Stimulated activated CD8-positive, alpha-beta memory T cell treated with anti-CD3 and anti-CD28 coated beads, Interleukin-15, amount 100 ng/mL, for 48 hours (primary cell): ENCODE results near the gene ALG1.
A peak's percentile ranks its signal among the peaks of the same experiment; 100 is the strongest.

ENCODE experiments used
- DNase-seq, 2 donors: peaks; one replicate each; pipeline ENCODE4 v3.0.0-alpha.2; 2020; ENCODE audit warnings: low read depth in 2 of 2

ALG1 gene

DNA sequence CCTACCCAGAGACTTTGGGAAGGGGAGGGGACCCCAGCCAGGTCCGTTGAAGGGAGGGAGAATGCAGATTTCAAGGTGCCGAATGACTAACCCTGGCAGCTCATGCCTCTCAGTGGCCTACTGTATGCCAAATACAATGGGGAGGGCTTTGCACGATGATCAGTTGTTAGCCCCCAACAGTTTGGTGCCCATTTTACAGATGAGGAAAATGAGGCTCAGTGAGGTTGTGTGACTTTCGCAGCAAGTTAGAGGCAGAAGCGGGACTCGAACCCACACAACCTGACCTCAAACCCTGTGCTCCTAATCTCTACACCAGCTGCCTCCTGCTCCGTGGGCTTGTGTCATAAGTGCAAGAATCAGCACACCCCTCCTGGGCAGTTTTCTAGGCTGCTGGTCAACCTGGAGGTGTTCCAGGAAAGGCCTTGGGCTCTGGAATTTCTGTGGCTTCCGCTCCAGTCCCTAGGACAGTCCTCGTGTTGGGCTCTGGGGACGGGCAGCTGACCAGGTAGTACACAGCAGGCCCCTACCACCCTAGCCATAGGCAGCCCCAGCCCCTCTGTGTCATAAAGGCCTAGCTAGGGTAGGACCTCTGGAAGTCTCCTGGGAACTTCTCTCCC lies 26.0 kb upstream of the ALG1 start:
- DNase-seq, result no peak

DNA sequence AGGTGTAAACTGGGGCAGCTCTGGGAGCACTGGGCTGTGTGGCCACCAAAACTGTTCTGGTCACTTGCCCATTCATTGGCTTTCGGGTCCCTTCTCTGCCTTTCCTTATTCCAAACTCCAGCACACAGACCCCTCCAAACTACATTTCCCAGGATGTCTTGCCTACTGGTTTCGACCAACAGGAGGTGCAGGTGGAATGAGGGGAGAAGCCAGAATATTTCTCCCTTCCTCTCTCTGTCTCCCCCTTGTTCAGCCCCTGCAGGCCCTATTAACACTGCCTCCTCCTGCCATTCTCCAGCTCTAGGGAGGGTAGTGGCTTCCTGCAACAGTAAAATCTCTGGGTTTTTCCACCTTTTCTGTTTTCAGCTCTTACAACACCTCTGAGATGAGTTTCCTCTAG lies 24.7 kb upstream of the ALG1 start:
- DNase-seq, result no peak

DNA sequence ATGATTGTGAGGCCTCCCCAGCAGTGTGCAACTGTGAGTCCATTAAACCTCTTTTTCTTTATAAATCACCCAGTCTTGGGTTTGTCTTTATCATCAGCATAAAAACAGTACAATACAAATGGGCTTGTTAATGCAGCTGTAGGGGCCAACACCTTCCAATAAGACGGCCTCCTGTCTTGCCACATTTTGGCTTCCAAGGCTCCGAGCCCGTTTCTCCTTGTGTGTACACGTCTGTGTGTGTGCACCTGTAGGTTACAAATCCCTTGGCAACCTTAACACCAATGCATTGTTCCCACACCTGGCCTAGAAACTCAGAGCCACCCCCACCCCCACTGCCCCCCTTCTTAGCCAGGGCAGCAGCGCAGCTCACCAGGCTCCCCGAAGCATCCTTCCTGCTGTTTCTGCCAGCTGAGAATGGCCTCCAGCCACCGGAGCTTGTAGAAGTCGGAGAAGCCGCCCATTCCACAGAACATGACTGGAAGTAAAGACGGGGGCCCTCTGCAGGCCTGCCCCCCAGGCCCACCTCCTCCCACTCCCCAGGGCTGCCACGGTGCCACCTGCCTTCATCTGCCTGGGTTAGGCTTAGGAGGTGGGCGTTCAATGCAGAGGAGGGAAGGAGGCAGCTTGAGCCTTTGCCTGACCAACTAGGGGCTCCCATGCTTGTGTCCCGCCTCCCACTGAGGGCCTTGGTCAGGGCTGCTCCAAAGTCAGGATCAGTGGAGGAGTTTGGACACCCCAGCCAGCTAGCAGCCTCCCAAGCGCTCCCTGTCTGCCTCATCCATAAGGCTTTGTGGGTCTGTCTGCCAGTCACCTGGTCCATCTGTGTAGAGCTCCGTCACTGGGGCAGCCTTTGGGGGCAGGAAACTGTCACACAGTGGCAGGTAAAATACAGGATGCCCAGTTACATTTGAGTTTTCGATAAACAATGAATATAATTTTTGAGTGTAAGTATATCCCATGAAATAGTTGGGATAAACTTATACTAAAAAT lies 16.5 kb upstream of the ALG1 start:
- DNase-seq, result no peak

DNA sequence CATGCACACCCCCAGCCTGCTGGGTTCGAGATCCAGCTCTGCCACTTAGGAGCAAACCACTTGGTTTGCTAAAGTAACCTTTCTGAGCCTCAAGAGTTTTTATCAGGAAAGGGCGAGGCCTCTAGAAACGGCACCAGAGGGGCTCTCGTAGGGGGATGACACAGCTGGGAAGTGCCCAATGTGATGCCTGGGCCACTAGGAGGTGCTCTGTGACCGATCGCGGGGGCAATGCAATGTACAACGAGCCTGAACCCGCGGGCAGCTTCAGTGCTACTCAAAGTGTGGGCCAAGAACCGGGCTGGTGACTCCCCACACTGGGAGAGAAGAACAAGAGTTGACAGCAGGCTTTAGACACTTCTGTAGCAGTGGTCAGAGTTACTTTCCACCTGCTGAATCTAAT lies 15.3 kb upstream of the ALG1 start:
- peak; percentile 33 to 49 for DNase-seq

DNA sequence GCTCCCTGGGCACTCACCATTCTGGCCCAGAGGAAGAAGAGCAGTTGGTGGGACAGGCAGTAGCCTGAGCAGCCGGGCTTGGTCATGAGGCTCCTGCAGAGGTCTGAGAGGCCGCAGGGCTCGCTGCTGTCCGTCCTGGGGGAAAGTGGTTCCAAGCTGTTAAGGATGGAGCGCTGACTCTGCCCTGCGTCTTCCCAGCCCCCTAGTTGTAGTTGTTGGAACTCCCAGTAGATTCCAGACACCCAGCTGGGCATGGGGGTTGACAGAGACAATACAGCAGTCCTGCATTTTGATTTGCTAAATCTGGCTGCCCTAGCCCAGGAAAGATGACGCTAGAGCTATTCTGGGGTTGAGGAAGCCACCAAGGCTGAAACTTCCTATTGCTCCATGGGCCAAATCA lies 13.2 kb upstream of the ALG1 start:
- no peak for DNase-seq

DNA sequence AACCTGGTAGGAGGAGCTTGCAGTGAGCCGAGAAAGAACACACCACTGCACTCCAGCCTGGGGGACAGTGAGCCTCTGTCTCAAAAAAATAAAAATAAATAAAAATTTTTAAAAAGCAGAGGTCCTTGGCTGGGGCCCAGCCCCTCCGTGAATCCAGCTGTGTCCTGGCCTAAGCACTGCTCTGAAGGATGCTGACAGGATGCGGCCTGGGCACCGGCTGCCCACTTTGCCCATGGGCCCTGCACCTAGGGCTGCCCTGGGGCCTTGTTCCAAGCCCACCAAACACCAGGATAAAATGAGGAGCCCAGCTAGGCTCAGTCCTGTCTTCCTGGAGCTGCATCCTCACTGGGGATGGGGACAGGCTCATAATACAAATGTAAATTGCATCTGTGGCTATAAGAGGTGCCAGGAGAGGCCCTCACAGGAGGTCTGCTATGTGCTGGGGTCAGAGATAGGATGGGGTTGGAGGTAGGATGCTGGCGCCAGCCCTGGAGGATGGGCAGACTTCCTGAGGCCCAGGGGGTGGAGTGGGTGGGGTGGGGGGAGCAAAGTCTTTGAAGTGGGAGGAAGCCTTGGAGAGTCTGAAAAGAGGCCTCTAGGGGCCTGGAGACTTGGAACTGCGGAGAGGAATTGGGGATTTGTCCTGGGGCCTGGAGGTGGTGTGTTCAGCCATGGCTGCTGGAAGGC lies 12.1 kb upstream of the ALG1 start:
- DNase-seq, result no peak

DNA sequence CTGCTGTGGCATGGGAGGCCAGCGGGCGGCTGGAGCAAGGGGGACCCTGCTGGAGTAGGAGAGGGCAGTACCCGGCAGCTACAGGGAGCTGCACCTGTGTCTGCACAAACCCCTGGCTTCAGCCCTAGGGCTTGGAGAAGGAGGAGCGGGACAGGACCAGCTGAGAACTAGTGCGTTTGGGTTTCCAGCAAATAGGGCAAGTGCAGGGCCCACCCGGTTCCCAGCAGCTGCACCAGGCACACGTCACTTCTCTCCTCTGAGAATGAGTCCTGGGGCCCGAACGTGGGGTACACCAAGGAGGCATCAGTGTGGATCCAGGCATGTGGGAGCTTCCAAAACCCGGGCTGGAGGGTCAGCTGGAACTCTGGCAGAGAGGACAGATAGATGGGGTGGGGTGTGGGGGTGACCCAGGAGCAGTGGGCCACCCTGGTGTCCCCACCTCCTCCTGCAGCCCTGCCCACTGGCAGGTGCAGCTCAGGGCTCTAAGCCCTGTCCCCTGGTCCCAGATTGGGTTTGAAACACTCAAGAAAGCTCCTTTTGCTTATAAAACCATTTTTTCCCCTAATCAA lies 11.5 kb upstream of the ALG1 start:
- DNase-seq, result no peak

DNA sequence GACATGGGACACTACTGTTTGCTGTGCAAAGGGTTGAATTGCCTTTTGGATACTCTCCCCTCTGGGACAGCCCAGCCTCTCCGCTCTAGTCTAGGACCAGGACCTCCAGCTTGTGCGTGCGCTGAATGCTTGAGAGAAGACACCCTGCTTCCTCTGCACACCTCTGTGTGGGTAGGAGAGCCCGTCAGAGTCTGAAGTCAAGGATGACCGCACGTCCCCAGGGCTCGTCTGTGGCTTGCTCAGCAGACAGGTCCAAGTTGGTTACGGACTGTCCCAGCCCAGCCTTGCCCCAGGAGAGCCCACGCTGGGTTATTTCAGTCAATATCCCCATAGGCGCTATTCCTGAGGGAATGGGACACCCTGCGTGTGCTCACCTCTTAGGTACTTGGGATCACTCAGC lies 9.6 kb upstream of the ALG1 start:
- DNase-seq, result no peak

DNA sequence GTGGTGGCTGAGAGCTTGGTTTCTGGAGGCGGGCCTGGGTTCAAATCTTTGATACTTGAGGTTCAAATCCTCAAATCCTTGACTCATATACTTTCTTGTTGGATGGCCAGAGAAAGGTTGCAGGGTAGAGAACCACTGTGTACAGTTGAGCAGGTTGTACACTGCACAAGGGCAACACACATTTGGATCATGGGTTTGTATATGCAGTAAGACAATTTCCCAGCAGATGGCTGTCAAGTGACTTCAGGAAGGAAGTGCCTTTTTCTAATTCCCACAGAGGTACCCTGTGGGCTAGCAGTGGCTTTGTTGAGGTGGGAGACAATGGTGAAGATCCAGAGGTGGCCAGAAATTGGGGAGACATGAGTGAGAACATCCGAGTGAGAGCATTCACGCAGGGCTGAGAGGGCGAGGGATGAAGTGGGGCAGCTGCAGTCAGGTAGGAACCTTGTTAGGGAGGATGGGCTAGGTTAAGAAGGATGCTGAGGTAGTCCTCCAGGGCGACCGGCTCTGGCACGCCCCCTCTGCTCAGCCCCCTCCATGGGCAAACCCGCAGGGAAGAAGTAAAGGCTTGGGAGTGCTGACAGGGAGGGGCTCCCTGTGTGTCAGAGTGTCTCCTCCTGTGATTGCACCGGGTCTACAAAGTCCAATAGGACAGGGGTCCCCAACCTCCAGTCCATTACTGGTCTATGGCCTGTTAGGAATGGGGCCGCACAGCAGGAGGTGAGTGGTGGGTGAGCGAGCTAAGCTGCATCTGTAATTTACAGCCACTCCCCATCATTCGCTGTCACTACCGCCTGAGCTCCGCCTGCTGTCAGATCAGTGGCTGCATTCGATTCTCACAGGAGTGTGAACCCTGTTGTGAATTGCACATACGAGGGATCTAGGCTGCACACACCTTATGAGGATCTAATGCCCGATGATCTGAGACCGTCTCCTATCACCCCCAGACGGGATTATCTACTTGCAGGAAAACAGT lies 8.6 kb upstream of the ALG1 start:
- DNase-seq, result no peak

DNA sequence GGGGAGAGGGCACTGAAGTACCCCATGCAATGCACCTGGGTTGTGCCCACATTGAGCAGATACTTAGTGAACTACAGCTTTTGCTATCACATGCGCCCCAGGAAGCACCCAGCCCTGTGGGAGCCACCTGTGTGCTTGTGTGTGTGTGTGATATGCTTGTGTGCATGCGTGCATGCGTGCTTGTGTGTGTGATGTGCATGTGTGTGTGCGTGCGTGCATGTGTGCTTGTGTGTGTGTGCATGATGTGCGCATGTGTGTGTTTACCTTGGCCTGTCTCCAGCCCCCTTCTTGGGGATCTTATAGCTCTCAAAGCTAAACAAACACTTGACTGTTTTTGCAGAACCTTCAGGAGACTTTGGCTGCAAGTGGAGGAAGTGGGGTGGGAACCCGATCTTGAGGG lies 6.7 kb upstream of the ALG1 start:
- no peak for DNase-seq

DNA sequence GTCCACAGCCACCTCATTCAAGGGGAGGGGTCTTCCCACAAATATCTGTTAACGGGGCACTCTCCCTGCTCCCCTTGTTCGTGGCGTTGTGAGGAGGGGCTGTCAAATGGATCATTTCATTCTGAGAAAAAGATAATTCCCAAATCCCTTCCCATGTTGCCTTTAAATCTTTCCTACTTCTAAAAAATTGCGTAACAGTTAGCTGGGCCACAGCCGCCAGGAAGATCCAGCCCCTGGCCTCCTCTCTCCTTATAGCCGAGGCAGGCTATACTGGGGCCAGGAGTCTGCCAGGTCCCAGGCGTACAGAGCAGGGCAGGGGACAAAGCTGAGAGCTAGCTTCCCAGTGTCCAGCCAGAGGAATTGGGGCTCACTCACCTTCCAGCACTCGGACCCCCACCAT lies 6.3 kb upstream of the ALG1 start:
- no peak for DNase-seq

DNA sequence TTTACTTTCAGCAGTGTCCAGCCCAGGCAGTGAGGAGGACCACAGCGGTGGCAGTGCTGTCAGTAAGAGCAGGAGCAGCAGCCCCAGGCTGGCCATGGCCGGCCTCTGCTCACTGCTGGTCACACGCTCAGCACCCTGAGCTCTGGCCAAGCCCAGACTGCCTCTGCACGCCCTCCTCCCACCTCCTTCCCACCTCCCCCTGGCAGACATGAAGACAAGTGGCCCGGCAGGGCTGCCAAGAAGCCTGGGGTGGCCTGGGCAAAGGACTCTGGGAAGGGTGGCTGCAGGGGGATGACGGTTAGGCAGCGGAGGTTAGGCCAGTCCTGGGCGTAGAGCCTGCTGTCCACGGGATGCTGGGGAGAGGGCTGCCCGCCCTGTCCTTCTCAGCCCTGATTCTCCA lies 5.8 kb upstream of the ALG1 start, which contains the start of gene C16orf89:
C16orf89 (minus strand) TSS at position 144 of the 400 bp plus-strand sequence; CDS start at position 96, 48 bp downstream.
- no peak for DNase-seq

DNA sequence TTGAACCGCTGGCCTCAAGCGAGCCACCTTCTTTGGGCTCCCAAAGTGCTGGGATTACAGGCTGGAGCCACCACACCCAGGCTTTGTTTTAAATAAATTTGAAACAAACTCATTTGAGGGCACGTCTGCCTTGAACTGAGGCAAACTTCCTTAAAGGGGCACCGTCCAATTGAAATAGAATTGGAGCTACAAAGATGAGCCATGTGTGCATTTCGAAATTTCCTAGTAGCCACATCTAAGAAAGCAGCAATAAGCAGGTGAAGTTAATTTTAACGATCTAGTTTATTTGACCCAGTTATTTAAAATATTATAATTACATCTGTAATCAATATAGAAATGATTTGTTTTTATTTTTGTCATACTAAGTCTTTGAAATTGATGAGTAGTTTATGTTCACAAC lies 5.1 kb upstream of the ALG1 start:
- DNase-seq, result no peak

DNA sequence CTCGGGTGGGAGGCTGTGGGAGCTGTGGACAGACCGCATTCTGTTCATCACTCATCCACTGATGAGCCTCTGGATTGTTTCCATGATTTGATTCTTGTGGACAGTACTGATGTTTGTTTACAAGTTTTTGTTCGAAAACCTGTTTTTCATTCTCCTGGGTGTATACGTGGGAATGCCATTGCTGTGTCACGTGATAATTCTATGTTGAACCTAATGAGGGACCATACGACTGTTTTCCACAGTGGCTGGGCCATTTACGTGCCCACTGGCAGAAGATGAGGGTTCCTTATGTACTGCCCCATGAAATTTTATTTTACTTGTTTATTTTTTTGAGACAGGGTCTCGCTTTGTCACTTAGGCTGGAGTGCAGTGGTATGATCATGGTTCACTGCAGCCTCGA lies 2.6 kb upstream of the ALG1 start:
- DNase-seq, result no peak

DNA sequence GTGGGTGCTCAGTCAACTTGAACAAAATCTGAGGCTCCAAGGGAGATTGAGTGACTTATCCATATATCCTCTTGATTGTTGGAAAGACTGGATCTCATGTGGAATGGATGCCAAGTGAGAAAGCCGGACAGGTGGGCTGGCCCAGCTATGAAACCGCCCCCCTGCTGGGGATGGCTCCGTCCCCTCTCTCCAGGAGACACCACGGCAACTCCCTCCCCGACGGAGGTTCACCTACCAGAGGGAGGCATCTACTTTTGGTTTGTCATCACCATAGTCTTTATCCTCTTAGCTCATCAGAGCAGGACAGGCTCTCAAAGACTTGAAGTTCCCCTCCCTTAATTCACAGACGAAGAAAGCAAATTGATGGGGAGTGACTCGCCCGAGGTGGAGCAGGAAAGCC lies 1.8 kb upstream of the ALG1 start:
- no peak for DNase-seq

DNA sequence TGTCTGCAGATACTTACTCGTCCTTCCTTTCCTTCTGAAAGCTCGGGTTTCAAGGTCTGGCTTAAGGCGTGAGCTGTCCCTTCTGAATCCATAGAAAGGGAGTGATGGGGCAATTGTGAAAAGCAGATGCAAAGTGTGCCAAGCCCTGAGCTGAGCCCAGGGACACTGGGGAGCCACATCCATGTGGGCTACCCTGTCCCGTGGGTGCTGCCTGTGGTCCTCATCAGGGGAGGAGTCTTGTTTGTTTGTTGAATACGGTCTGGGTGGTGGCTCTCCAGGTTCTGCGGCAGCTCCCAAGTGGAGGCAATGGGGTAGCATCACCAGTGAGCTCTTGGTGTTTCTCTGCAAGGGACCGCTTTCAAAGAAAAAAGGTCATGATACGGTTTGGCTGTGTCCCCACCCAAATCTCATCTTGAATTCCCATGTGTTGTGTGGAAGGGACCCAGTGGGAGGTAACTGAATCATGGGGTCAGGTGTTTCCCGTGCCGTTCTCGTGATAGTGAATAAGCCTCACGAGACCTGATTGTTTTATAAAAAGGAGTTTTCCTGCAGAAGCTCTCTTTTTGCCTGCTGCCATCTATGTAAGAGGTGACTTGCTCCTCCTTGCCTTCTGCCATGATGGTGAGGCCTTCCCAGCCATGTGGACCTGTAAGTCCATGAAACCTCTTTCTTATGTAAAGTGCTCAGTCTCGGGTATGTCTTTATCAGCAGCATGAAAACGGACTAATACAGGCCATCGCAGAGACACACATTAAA lies 1.0 kb upstream of the ALG1 start:
- no peak for DNase-seq

DNA sequence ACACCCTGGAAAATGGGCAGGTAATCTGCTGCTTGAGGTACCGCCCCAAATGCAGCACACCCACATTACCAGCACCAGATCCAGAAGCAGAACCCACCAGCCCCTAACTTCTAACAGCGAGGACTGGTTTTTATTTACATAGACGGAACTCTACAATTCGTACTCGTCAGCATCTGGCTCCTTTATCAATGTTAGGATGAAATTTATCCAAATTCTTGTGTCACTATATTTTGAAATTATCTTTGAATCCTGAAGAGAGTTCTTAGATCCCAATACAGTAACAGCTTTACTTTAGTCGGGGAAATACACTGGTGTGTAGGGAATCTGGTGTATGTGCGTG lies 332 bp upstream of the ALG1 start:
- DNase-seq, result no peak

DNA sequence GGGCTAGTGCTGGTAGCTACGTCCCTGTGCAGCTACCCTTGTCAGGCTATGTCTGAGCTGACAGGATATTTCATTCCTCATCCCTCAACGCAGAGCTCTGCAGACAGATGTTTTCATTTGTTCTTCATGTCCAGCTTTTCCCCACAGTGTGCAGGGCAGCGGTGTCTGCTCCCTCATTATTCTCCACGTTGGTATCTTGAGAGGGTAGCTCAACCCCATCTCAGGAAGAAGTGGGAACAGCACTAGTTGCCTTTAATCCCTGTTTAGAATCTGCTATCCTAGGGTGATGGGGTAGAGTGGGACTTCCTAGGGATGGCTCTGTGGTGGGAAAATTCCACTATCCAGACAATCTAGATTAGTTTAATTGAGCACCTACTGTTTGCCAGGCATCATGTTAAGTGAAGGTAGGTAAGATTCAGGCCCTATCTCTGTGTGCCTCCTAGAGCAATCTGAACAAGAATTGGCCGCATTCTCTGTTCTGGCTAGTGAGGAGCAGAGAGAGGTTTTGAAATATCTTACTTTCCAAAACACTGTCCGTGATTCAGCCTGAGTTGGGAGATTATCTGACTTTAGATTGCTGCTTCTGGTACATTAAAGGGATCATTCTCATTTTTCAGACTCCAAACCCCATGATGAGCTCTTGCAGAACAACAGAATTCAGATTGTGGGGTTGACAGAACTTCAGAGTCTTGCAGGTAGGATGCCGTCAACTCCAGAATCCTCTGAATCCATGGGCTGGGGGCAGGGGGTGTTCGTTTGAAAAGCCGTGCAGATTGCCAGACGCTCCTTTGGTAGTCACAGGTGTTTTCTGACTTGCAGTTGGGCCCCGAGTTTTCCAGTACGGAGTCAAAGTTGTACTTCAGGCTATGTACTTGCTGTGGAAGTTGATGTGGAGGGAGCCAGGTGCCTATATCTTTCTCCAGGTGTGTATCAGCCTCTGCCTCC lies 963 bp downstream of the ALG1 start:
- DNase-seq, result no peak

DNA sequence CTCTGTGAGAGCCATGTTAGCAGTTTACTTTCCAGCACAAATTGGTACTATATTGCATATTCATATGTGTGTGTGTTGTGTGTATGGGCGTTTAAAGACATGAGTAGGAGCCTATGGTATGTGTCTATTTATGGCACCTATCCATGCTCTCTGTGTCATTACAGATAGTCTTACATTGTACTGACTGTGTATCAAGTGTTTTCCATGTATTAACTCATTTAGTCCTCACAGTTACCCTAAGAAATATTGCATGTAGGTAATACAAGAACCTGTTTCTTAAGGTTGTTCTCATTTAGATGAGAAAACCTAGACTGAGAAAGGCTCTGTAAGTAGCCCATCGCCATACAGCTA lies 1.6 kb downstream of the ALG1 start:
- no peak for DNase-seq
